Heart right ventricle (tissue), 16 donors: ENCODE results near the gene MBTPS1. TPM values are rescaled to one million over a fixed set of nuclear protein-coding genes. Genes with fewer than 3 reads are reported as not detected.
"Not testable (repeated sequence)": the region's sequence is repeated elsewhere in the genome, so short reads cannot be mapped to it uniquely, and the experiment has no call there.

Experiments used
- ATAC-seq, 8 donors: fragments of 200-7000 bp; cut with Tn5 transposase; one replicate each; pipeline ENCODE4 v1.9.1; 2020; ENCODE audit warnings: mild to moderate bottlenecking in 8 of 8, moderate library complexity in 8 of 8, moderate number of reproducible peaks in 1 of 8
- DNase-seq, 2 donors: peaks; one replicate each; pipeline ENCODE4 v3.0.0-alpha.2; 2020
- H3K27ac ChIP-seq, 10 donors: fragments of 200-600 bp; sonication (generic) in 2 of 10; one replicate each; pipeline versions ENCODE4 v1.5.0 to v1.8.0; 2020 to 2022; ENCODE audit warnings: mild to moderate bottlenecking in 3 of 10
- H3K27me3 ChIP-seq, 7 donors: fragments of 200-600 bp; one replicate each; pipeline ENCODE4 v1.8.0; 2021 to 2022; ENCODE audit warnings: mild to moderate bottlenecking in 2 of 7
- H3K36me3 ChIP-seq, 9 donors: fragments of 200-600 bp; sonication (generic) in 1 of 9; one replicate each; pipeline versions ENCODE4 v1.5.0 to v1.8.0; 2020 to 2022; ENCODE audit warnings: mild to moderate bottlenecking in 2 of 9
- H3K4me1 ChIP-seq, 9 donors: fragments of 200-600 bp; sonication (generic) in 1 of 9; one replicate each; pipeline versions ENCODE4 v1.5.0 to v1.8.0; 2020 to 2022; ENCODE audit warnings: mild to moderate bottlenecking in 4 of 9
- H3K4me3 ChIP-seq, 10 donors: fragments of 200-600 bp; sonication (generic) in 2 of 10; one replicate each; pipeline versions ENCODE4 v1.5.0 to v1.8.0; 2020 to 2022; ENCODE audit warnings: mild to moderate bottlenecking in 7 of 10, moderate library complexity in 2 of 10
- H3K9me3 ChIP-seq, 11 donors: fragments of 200-600 bp in 10 of 11; sonication (generic) in 2 of 11; one replicate each; pipeline versions ENCODE4 v1.5.0 to v1.8.0; 2013 to 2022; ENCODE audit warnings: mild to moderate bottlenecking in 2 of 11, control low read depth in 1 of 11, moderate library complexity in 1 of 11
- CTCF ChIP-seq, 9 donors: fragments of 200-600 bp; sonication (generic) in 2 of 9; IDR thresholded peaks; one replicate each; pipeline versions ENCODE4 v1.5.0 to v1.8.0; 2021 to 2022; ENCODE audit warnings: antibody characterized with exemption in 9 of 9, mild to moderate bottlenecking in 5 of 9, moderate library complexity in 1 of 9
- WGBS, 2 donors: extraction: QIAGEN DNeasy Blood & Tissue Kit; methylation state at CpG; one replicate each; pipeline ENCODE4 v1.1.7; 2013; ENCODE audit warnings: inconsistent platforms in 1 of 2; 5-methylcytosine and 5-hydroxymethylcytosine counted together
- intact Hi-C, 10 donors: fragments of 100-400 bp; cut with DNase I; formaldehyde crosslinking; loops; one replicate each; pipeline versions ENCODE4 v1.11.1 to v1.14.2; 2022
- polyA plus RNA-seq, 2 donors: library from polyadenylated mRNA; stranded (reverse); fragments of 200-250 nt; gene quantifications; one replicate each; pipeline ENCODE4 v1.2.3, GENCODE V29; 2013
- total RNA-seq, 10 donors: library from RNA; stranded (reverse); fragmentation: NEBNext Ultra II Directional in 3 of 10; extraction: Animal tissue kit (Norgen Biotek cat#: 25700) in 3 of 10; gene quantifications; one replicate each; pipeline versions ENCODE4 v1.2.1 to v1.2.4, GENCODE V29; 2021 to 2023
- donor health status: Arrhythmogenic right ventricular cardiomyopathy.
- donor health status: ischemic (EF 13 %, LVEDD 7.1; RV severe dilation, severe dysfunction).
- donor health status: healthy with polysubstance abuse.
- donor health status: DM: no; HTN: yes; CAD: no.
- donor health status: DM: no; HTN: no; CAD: no.
- donor health status: ischemic (EF 25% LVEDD 6.9; RV normal size, moderate dysfunction).
- donor health status: ischemic (EF 25% LVEDD 5.7; RV mildly dilated, moderate dysfunction).
- donor health status: healthy.
- donor health status: DM: yes; HTN: yes; CAD: no.
- donor health status: Ischemic cardiomyopathy.
- donor health status: ischemic (EF 35%, LVEDD 5.7; RV mildly dilated, moderate dysfunction).
- donor health status: nonischemic (EF 11% LVEDD 7.7; RV severe dilation, severe dysfunction).
- donor health status: DM: yes; HTN: yes; CAD: no.
- donor health status: PGD.
- donor health status: ischemic (EF 29% LVEDD 5.4; RV normal size, mild dysfunction).
- donor health status: nonischemic (EF 23%, LVEDD 6.1; RV moderate dilation, normal function).

Gene MBTPS1
- total and polyA plus RNA-seq, 12 donors = 41.4 to 122 (median 66.0) TPM

- no peaks in the 10 kb centered on the region for H3K27me3 ChIP-seq
- peaks cover 0 to 74% (median 12%) of the 10 kb centered on the region in 9 donors for H3K36me3 ChIP-seq
- no peaks in the 10 kb centered on the region for H3K9me3 ChIP-seq
- no peak overlapping the region for H3K4me3 ChIP-seq
- WGBS, 2 donors = 95% methylated on average over 7 of the region's 7 CpGs
- H3K4me1 ChIP-seq = no peaks in the 10 kb centered on the region
- ATAC-seq (no peak), DNase-seq (no peak)
- no peak for TF ChIP-seq CTCF (IDR thresholded peaks at IDR 0.05)
- intact Hi-C loops = no loop called here
- H3K27ac ChIP-seq = no peak overlapping the region
These were observed 7.7 kb upstream of the MBTPS1 start for GRCh38 chr16:84124257-84125073.

DNA sequence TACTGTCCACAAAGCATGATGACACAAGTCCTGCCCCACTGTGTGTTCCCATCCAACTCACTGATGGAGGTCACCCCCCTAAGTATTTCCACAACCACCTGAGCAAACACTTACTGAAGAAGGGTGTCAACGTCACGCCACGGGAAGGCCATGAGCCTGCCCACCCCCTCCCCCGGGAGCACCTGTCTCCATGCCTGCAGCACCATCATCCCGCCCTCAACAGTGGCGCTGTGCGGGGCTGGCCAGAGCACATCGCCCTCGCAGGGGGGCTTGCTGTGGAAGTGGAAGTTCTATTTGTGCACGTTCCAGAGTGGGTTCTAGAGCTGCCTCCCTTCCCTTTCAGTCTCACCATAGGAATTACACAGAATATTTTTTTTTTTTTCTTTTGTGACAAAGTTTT is 4.3 kb upstream of the MBTPS1 start:
- TF ChIP-seq CTCF (IDR thresholded peaks at IDR 0.05) = no peak
- H3K36me3 ChIP-seq = peaks cover 0 to 42% (median 12%) of the 10 kb centered on the region in 9 donors
- intact Hi-C loops = no loop called here
- no peaks in the 10 kb centered on the region for H3K27me3 ChIP-seq
- WGBS, 2 donors = 91 to 92% methylated on average over 10 of the region's 10 CpGs
- no peaks in the 10 kb centered on the region for H3K9me3 ChIP-seq
- peaks cover 0 to 12% (median 8%) of the 10 kb centered on the region in 9 donors for H3K4me1 ChIP-seq
- H3K27ac ChIP-seq = no peak overlapping the region
- no peak overlapping the region for H3K4me3 ChIP-seq
- DNase-seq = no peak
- ATAC-seq = no peak

GRCh38 chr16:84120023-84120422 is 3.3 kb upstream of the MBTPS1 start:
- Histone ChIP-seq H3K27ac (no peak overlapping the region), H3K36me3 (peaks cover 0 to 37% (median 12%) of the 10 kb centered on the region in 9 donors), H3K4me1 (peaks cover under 1 to 22% (median 16%) of the 10 kb centered on the region in 9 donors), H3K27me3 (no peaks in the 10 kb centered on the region), H3K9me3 (no peaks in the 10 kb centered on the region), H3K4me3 (no peak overlapping the region)
- 76 to 81% methylated on average over 5 of the region's 5 CpGs for WGBS, 2 donors
- intact Hi-C loops = no loop called here
- ATAC-seq = no peak
- DNase-seq = no peak
- TF ChIP-seq CTCF (IDR thresholded peaks at IDR 0.05) = no peak

GRCh38 chr16:84119368-84119767 is 2.6 kb upstream of the MBTPS1 start:
- 89% methylated on average over 13 of the region's 13 CpGs for WGBS, 2 donors
- Histone ChIP-seq H3K27me3 (no peaks in the 10 kb centered on the region), H3K4me3 (no peak overlapping the region), H3K27ac (no peak overlapping the region), H3K9me3 (no peaks in the 10 kb centered on the region), H3K4me1 (peaks cover 2 to 28% (median 20%) of the 10 kb centered on the region in 9 donors), H3K36me3 (peaks cover 0 to 34% (median 11%) of the 10 kb centered on the region in 9 donors)
- TF ChIP-seq CTCF (IDR thresholded peaks at IDR 0.05) = no peak
- ATAC-seq = no peak
- DNase-seq = no peak
- intact Hi-C loops = loop anchor here in 2 of 10 donors (5.0 kb wide), 2 partner anchors 37 to 58 kb away; no protein-coding TSS in a partner anchor

- H3K4me3 ChIP-seq, H3K27ac ChIP-seq, DNase-seq, H3K27me3 ChIP-seq, H3K9me3 ChIP-seq, ATAC-seq: not testable (repeated sequence)
- 89 to 91% methylated on average over 5 of the region's 5 CpGs for whole genome bisulfite sequencing, 2 donors
- H3K36me3 ChIP-seq = peaks cover 0 to 24% (median 6%) of the 10 kb centered on the region in 9 donors
- peaks cover 2 to 35% (median 26%) of the 10 kb centered on the region in 9 donors for H3K4me1 ChIP-seq
- intact Hi-C loops = loop anchor here in 2 of 10 donors (5.0 kb wide), 2 partner anchors 36 to 59 kb away; no protein-coding TSS in a partner anchor
These were observed 1.6 kb upstream of the MBTPS1 start for GRCh38 chr16:84118315-84118714.
